ENCODE data around the gene BABAM2.

Gene BABAM2

DNA sequence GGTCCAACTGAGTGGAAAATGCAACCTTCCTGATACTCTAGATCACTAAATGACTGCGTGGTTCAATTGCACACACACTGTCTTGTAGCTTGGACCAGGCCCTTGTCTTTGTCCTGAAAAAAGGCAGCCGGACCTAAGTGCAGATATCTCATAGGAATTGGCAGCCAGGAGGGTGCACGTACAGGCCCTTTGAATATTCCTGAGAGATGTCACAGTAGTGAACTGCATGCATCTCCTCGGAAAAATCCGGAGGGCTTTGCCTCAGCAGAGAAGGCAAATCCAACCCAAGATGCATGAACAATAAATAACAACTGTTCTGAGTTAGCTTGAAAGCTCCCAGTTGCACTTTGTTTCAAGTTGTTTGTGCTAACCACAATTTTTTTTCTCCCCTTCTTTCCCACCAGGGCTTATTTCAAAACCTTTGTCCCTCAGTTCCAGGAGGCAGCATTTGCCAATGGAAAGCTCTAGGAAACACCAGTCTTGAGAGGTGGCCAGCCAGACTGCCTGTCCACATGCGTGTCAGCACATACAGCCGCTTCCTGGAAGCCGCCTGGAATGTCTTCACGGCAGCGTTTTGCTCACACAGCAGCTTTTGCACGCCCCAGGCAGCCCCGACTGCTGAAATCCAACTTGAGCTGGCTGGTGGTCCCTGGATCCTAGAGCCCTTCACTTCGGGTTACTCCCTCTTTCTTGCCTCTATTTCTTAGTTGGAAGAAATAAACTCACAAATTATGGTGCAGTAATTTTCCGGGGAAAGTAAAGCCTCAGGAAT is 447.7 kb downstream of the BABAM2 start:
- no peak for DNase-seq

DNA sequence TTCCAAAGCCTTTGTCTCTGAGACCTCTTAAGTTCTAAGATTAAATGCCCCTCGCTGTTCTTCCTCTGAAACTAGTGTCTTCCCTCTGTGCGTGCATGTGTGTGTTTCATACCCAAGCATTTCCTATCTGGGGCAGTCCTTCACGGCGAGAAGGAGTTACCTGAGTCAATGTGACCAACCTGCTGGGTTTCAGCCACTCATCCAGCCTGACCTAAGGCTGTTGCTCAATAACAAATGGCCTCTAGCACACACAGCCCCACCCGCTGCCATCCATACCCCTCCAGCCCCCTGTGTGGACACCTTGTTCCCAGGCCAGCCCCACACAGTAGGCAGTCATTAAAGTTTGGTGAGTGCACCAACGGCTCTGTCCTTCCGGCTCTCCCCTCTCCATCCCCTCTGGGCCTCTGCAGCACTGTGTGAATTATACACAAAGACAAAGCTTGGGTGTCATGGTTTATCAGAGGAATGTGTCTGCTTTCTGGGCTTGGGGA is 448.3 kb downstream of the BABAM2 start:
- DNase-seq = no peak

DNA sequence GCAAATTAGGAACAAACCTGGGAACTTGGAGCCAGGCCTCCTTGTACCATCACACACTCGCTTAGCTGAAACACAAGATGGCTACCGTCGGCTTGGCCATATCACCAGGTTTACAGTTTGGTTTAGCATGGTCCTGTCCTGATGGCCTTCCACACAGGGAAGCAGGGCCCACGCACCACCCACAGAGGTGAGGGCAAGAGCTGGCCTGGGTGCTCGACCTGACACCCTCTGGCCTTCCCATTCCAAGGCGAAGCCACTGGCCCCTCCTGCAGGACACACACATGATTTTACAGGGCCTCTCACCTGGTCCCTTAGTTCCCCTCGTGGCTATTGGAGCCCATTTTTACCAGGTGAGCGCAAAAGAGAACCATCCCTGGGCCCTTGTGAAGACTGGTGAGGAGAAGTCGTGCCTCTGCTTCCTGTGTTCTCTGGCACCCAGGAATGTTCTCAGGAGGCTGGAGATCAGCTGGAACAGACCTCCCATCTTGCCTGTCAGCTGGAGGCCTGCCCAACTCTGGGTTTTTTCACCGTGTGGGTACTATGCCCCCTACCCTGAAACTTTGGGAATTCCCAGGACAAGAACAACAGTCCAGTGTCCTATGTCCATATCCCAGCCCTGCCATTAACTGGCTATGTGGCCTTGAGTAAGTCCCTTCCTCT is 449.1 kb downstream of the BABAM2 start:
- DNase-seq = no peak

DNA sequence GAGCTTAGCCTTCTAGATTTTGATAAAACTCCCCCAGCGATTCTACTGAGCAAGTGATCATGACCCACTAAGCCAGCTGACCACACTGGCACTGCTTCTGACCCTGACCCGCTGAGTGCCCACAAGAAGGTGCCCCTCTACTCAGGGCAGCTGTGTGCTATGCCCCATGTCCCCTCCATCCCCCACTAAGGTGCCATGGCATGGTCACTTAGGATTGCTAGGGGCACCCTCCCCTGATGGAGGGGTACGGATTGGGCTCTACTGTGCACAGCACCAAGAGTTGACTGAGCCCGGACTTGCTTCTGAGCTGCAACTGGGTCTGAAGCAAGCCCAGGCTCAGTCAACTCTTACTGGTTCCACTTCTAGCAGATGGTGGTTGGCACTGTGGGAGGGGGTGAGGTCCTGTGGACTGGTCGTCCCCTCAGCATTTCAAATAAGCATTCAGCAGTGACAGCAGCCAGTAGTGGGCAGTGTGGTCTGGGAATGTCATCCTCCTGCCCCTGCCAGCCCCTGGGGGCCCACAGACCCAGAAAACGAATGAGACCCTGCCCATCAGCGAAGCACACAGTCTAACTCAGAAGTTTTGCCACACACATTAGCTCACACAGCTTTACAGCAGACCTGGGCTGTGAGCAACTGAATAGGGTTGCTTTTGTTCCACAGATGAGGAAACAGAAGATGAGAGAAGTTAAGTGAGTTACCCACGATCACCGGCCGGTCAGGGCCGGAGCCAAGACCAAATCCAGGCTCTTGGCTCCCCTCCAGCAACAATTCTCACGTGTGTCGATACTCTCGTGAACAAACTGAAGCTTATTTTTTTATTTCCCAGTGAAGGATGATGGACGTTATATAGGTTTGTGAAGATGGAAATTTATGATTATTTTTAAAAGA is 450.0 kb downstream of the BABAM2 start:
- DNase-seq = no peak

DNA sequence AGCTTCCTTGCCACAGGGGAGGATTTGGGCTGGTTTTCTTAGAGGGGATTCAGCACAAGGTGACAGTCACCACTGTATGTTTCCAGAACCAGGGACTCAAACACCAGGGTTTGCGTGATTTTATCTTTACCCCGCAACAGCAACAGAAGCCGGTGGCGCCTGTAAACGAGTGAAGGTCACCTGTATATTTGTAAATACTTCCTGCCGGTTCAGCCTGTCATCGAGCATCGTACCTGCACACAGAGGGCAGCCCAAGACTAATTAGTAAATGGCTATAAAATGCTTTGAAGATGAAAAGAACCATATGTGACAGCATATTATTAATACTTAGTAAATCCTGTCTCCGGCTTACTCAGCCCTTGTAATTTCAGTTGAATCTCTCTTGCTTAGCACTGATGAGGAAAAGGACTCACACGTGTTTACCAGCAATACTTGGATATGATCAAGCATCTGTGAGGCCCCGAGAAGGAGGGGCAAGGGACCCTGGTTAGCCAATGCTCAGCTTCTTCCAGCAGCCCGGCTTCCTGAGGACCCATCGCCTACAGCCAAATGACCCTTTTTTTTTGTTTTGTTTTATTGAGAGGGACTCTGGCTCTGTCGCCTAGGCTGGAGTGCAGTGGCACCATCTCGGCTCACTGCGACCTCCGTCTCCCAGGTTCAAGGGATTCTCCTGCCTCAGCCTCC is 450.8 kb downstream of the BABAM2 start:
- no peak for DNase-seq

DNA sequence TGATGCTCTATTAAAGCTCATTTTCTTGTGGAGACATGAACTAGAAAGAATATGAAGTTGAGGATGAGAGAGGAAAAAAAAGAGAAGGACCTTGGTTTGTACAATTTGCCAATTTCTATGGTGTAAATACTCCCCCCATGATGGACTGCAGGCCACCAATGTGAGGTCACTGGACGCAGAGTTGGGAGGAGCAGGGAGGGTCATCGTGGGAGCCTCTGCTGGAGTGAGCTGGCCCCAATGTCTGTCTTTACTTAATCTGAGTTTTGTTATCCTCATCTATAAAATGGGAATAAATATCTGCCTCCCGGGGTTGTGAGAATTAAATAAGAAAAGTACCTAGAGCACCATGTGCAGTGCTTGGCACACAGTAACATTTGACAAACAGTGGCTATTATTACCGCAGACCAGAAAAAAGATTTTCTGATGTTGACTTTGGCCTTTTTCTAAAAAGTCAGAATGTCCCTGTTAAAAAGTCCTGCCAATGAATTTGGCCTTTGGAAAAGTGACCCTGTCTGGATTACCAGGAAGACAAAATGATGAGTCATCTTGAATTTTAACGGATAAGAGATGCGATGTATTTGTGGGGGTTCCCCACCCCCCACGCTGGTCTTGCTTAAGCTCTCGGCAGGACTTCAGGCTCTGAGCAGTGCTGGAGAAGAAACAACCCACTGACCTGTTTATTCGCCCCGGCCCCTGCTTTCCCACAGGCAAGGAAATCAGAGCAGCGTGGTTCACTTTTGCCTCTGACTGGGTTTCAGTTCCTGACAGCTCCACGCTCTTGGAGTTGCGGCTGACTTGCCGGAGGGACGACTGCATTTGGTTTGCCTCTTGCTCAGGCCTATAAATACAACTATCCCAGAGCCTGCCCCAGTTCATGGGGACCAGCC is 451.8 kb downstream of the BABAM2 start:
- no peak for DNase-seq

DNA sequence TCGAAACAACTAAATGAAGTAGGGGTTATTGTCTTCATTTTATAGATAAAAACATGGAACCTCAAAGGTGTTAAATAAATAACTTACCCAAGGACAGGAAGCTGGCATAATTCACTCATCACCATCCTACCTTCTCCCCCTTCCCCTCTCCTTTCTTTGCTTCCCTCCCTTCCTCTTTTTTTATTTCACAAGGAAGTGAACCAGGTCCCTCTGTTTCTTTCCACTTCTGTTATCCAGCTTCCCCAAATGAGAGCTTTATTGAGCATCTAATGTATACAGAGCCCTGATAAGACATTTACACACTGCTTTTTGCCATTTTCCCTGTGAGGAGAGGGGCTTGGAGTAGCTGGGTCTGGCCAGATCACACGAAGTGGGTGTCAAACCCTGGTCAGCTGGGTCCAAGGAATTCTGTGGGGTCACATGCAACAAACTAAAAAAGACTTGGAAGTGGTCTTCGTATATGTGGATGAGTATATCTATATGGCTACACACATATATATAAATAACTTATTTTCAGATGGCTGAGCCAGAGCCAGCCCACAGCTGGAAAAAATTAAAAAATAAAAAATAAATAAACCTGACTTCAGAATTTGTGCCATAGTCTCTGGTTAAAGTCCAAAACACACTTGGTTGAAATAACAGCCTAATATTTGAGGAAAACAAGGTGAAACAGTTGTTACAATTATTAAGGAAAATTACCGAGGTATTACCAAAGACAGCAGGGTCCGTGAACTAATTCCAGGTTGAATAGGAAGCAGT is 452.8 kb downstream of the BABAM2 start:
- DNase-seq = no peak

DNA sequence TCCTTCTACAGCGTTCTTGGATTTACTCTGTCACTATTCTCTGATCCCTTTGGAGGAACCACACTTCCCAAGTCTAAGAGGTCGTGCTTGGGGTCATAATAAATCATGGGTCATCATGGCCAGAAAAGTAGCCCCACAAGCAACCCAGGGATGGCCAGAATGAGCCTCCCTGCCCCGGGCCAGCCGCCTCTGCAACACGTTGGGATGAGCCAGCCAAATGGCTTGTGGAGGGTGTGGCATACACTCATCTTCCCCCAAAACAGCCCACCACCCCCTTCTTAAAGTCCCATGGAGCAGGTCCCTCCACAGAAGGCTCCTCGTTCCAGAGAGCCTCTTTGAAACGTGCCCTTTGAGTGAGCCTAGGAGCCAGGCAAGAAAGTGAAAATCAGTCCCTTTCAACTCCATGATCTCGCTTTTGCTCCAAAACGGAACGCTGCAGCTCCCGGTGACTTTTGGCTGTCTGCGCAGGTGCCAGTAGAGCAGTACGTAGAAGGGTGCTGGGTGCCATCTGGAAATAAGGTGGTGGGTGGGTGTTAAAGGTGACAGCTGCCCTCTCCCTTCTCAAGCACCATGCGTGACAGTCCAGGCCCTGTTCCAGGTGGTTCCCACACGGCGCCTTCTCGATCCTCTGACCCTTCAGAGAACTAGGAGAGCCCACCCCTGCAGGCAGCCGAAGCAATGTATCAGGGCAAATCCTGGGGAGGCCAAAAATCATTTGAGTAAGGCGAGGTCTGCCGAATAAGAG is 453.6 kb downstream of the BABAM2 start:
- no peak for DNase-seq

DNA sequence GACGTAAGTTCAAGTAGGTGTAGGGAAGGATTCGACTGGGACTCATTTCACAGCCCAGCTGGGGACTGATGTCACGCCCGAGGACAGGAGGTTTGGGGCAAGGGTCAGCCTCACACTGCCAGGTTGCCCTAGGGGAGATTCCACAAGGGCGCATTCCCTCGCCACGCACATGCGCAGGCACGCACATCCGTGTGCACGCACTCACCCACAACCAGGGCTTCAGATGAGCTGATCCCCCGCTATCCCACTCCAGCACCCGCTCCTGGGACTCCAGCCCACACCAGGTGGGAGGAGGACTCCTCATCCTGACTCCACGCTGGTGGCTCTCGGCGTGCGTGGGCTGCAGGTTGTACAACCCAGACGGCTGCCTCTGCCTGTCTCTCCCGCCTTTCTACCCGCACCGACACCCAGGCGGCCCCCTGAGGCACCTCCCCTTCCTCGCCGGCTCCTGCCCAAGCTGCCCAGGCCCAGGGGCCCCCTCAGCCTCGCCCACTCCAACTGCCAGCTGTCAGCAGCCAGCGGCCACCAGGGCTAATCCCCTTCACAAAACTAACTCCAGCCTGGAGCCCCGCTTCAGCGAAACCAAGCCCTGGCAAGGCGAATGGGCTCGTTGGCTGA is 454.3 kb downstream of the BABAM2 start:
- no peak for DNase-seq

DNA sequence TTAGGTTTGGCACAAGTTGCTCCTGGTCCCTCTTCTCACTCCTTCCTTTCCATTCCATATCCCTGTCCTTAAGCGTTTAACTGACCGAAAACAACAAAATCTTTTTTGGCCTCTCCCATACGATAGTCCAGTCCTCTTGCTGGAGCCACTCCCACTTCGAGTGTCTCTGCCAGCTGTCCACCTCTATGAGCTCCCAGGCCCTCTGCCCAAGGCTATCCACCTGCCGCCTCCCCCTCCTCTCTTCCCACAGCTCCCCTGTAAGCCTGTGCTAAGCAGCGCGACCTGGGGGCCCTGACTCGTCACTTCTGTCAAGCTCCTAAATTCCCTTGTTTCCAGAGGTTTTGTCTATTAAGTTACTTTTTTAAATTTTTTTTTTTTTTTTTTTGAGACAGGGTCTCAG is 455.1 kb downstream of the BABAM2 start:
- DNase-seq = no peak

DNA sequence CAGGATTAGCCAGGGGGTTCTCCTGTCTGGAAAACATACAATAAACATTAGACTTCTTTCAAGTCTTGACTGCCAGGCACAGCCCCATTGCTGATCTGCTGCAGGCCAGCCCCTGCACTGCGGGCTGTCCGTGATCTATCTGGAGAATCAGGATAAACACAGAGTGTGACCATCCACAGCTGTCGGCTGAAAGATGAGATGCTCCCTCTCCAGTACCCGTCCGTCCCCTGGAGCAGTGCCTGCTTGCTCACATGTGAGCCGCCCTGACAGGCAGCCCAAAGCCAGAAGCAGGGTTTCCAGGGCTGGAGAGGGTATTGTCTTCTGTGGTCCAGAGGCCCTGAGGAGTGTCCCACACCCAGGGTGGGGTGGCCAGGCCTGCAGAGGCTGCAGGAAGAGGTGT is 456.1 kb downstream of the BABAM2 start:
- no peak for DNase-seq

DNA sequence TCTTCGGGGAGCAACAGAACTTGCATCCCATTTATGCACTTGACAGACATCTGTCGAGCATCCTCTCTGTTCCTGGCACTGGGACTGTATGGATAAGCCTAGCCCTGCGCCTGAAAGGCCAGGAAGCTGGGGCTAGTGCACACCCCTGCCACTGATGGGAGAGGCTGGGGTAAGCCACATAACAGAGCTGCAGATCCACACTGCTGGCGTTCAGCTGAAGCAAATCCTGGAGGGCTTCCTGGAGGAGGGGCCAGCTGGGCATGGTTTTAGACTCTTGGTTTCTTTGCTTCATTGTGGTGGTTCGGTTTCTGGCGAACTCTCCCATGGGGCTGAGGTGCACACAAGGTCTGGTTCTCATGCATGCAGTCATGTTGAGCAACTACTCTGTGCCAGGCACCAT is 456.7 kb downstream of the BABAM2 start:
- DNase-seq = no peak

DNA sequence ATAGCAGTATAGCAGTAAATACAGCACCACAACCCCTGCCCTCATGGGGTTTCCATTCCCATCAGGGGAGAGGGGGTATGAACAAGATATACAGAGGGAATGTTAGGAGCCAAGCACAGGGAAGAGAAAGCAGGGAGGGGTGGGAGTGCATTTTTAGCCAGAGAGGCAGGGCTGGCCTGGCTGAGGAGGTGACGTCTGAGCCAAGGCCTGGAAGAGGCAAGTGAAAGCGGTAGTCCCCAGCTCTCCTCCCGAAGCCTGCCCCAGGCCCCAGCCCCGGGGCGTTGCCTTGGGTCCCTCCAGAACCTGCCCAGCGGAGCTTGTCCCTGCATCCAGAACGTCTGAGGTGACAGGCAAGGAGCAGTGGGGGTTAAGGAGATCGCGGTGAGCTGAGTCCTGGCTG is 457.1 kb downstream of the BABAM2 start:
- no peak for DNase-seq

DNA sequence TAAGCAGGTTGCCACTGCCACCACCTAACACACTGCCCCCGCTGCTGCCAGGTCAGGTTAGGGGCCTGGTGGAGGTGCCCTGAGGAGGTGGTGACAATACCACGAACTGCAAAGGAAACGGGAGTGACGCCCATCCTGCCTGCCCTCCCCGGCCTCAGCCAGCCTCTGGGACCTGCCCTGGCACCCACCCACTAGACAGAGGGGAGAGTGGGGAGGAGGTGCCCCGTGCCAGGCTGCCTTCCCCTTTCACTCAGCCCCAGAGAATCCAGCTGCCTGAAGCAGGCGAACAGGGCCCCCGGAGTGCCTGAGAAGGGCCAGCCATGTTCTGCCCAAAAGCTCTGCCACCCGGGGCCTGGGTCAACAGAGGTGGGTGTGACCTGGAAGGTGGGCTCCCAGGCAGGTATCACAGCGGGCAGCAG is 457.6 kb downstream of the BABAM2 start:
- peak; percentile 50 for DNase-seq

DNA sequence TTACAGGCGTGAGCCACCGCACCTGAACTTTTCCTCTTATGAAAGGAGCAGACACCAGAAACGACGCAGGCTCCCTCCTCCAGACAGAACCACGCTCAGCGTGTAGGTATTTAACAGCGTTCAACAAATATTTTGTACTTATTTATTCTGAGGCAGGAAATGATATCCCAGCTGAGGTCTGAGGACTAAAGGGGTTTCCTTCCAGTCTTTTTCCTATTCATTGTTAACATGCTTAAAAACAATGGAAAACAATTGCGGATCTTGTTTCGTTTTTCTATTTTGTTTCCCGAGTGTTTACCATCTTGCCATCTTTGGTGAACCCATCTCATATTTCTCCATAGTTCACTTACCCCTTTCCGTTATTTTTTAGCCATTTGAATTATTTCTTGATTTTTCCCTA is 458.4 kb downstream of the BABAM2 start:
- DNase-seq = no peak

DNA sequence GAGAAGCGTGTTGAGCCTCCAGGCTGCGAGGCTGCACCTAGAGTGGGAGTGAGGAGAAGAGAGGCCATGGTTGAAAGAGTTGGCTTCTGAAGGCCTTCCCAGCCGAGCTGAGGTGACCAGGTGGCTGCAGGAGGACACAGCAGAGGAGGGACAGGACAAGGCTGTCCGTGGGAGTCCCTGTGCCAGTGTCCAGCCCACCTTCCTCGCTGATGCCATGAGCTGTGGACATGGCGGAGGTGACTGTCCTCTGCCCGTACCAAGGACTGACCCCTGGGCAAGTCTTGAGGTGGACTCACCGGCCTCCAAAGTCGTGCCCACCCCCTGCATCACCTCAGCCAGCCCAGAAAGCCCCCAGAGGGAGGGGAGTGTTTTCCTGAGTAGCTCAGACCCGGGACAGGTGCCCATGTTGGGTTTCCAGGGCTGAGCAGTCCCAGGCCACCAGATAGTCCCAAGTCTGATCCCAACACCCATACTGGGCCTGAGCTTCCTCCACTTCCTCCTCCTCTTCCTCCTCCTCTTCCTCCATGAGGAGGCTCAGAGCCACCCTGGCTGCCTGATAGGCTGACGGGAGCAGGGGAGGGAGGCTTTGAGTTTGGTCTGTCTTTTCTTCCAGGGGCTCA is 459.1 kb downstream of the BABAM2 start:
- DNase-seq = no peak

DNA sequence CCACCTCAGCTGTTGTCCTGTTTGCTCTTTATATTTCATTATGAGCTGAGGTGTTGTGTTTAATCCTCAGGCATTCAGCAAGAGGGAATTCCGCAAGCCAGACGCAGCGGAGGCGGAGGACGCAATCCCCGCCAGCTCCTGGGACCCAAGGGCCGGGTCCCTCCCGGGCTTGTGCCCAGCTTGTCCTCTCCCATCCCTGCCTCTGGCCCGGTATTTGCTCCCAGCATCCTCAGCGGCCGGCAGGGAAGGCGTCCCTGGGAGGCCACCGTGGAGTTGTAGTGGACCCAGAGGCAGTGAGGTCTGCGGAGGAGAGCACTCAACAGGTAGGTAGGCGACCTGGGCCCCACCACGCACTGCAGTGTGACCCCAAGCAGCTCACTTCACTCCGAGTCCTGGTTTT is 459.7 kb downstream of the BABAM2 start:
- DNase-seq = no peak

DNA sequence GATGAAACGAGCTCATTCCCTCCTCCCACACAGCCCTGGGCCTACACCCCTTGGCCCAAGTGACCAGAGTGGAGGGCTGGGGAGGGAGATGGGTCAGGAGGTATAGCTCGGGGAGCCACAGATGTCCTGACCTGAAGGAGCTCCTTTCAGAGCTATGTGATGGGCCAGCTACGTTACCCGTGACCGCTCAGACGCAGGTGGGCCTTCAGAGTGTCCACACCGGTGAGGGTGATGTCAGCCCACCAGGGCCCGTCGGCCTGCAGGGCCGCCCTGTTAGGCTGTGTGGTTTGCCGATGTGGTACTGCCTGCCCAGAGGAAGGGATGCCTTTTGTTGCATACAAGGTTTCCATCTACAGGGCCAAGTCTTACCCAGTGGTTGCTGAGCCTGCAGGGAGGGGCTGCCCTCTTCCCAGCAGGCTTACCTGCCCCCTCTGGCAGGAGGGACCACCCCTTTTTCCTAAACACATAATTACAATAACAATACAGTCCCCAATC is 460.3 kb downstream of the BABAM2 start:
- no peak for DNase-seq

DNA sequence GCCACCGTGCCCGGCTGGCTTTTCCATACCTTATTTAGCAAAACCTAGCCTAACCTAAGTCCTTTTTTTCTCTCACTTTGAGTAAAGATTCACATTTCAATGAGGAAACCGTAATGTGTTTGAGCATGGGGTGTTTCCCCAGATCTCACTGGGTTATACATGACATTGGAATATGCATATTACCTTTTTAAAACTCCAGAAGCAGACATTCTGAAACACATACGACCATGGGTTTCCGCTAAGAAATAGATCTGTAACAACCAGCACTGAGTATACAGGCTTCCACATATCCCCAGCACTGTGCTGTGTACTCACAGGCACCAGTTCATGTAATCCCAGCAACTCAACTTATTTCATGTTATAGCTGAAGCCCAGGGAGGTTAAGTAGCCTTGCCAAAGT is 461.1 kb downstream of the BABAM2 start:
- no peak for DNase-seq
